Smooth muscle cell of the umbilical artery (primary cell): ENCODE data around the gene LMNA. TPM values are rescaled to one million over a fixed set of nuclear protein-coding genes. Genes with fewer than 3 reads are reported as not detected.

ENCODE experiments used
- total RNA-seq: library from RNA; depleted of rRNA; stranded (reverse); fragments of >200 nt; gene quantifications from 2 replicates; pipeline ENCODE4 v1.2.3, GENCODE V29; 2014

Gene LMNA
- total RNA-seq, result 365 and 755 TPM in 2 replicates

DNA sequence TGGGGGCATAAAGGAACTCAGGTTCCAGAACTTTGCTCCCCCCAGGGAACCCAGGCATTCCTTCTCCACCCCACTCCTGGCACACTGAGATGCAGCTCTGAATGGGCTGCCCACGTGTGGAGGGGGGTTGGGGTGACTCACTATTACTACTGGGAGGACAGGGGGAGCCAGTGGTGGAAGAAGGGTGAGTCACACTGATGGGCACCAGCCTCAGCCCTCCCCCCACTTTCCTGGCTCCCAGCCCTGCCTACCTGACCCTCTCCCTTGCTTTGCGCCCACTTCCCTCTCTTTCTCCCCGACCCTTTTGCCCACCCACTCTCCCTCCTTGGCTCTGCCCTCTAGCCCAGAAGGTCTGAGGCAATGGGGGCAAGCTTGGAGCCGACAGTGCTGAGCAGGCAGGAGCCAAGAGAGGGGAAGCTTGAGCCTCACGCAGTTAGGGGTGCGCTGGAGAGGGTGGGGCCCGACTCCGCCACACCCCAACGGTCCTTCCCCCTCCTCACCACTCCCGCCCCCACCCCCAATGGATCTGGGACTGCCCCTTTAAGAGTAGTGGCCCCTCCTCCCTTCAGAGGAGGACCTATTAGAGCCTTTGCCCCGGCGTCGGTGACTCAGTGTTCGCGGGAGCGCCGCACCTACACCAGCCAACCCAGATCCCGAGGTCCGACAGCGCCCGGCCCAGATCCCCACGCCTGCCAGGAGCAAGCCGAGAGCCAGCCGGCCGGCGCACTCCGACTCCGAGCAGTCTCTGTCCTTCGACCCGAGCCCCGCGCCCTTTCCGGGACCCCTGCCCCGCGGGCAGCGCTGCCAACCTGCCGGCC lies at the start of gene LMNA:
LMNA (plus strand) TSS at position 611 of the 818 bp plus-strand sequence. CDS start 208 bp downstream, outside the sequence.

GRCh38 chr1:156082309-156083091 lies 32.0 kb upstream of the LMNA start, which contains the start of gene MEX3A:
MEX3A (minus strand) TSS chr1:156082465; CDS start chr1:156081998, 467 bp downstream.

DNA sequence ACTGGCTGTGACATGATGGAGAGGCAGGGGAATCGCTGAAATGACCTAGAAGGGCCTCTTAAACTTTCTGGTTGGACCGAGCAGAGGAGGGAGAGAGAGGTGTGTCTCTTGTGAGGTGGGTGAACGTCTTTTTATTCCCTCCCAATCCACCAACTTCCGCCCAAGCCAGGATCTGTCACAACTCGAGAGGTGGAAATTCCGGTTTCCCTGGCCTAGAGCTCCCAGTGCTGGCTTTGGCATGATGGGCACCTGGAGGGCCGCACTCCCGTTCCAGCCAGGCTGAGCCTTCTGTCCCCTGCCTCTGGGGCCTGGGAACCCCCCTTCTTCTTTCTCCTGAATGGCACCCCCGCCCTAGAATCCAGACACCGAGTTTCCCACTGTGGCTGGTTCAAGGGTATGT lies 38.9 kb downstream of the LMNA start, which contains the start of gene SEMA4A:
SEMA4A (plus strand) TSS at position 224 of the 400 bp plus-strand sequence. CDS start 994 bp downstream, outside the sequence.

Other genes starting within 250 kb of the LMNA start
- gene RIT1, start 203.4 kb upstream of the LMNA start, total RNA-seq, result 51.5 and 55.8 TPM in 2 replicates
- gene KHDC4, start 180.3 kb upstream of the LMNA start, total RNA-seq, result 32.1 and 32.8 TPM in 2 replicates
- gene RXFP4, start 173.1 kb upstream of the LMNA start, total RNA-seq, result 0.30 TPM in 1 of 2 replicates, not detected in the other
- gene ARHGEF2, start 136.2 kb upstream of the LMNA start, total RNA-seq, result 90.3 and 107 TPM in 2 replicates
- 606 and 1,121 TPM in 2 replicates for gene SSR2, start 93.8 kb upstream of the LMNA start, total RNA-seq
- gene UBQLN4, start 60.9 kb upstream of the LMNA start, total RNA-seq, result 10.7 and 19.0 TPM in 2 replicates
- 32.4 and 57.6 TPM in 2 replicates for gene LAMTOR2, start 59.9 kb upstream of the LMNA start, total RNA-seq
- gene RAB25, start 53.6 kb upstream of the LMNA start, total RNA-seq, result not detected in 2 replicates
- 3.3 and 7.4 TPM in 2 replicates for gene MEX3A, start 32.2 kb upstream of the LMNA start, total RNA-seq
- gene SEMA4A, start 38.9 kb downstream of the LMNA start, total RNA-seq, result 0.55 and 0.59 TPM in 2 replicates
- gene SLC25A44, start 79.4 kb downstream of the LMNA start, total RNA-seq, result 8.0 and 12.7 TPM in 2 replicates
- gene PMF1, start 98.3 kb downstream of the LMNA start, total RNA-seq, result 22.0 and 22.9 TPM in 2 replicates
- gene BGLAP, start 127.5 kb downstream of the LMNA start, total RNA-seq, result 0.59 TPM in 1 of 2 replicates, not detected in the other
- gene PAQR6, start 133.3 kb downstream of the LMNA start, total RNA-seq, result 0.28 and 0.59 TPM in 2 replicates
- gene SMG5, start 168.1 kb downstream of the LMNA start, total RNA-seq, result 43.7 and 73.2 TPM in 2 replicates
- 1.3 and 2.1 TPM in 2 replicates for gene TMEM79, start 169.6 kb downstream of the LMNA start, total RNA-seq
- gene GLMP, start 181.0 kb downstream of the LMNA start, total RNA-seq, result 37.5 and 60.3 TPM in 2 replicates
- gene VHLL, start 184.6 kb downstream of the LMNA start, total RNA-seq, result 0.28 TPM in 1 of 2 replicates, not detected in the other
- 501 and 510 TPM in 2 replicates for gene CCT3, start 223.6 kb downstream of the LMNA start, total RNA-seq
- not detected in 2 replicates for gene TSACC, start 223.8 kb downstream of the LMNA start, total RNA-seq